HG03565 (cell line): ENCODE measurements around the gene TNPO3.
"Not testable (repeated sequence)": the region's sequence is repeated elsewhere in the genome, so short reads cannot be mapped to it uniquely, and the experiment has no call there.

Source experiments
- ATAC-seq: cut with Tn5 transposase; IDR thresholded peaks from one replicate; pipeline ENCODE4 v1.9.1; 2021; ENCODE audit warnings: mild to moderate bottlenecking, moderate library complexity; ENCODE audit not compliant: unreplicated experiment

TNPO3 gene

GRCh38 chr7:129072479-129073011 lies 17.6 kb upstream of the TNPO3 start:
- no peak for ATAC-seq

- ATAC-seq, result no peak
Measured at GRCh38 chr7:129069021-129069420, 14.1 kb upstream of the TNPO3 start.

- no peak for ATAC-seq
Measured at GRCh38 chr7:129067943-129068548, 13.1 kb upstream of the TNPO3 start.

GRCh38 chr7:129067132-129067561 lies 12.2 kb upstream of the TNPO3 start:
- ATAC-seq, result not testable (repeated sequence)

GRCh38 chr7:129066290-129067131 lies 11.6 kb upstream of the TNPO3 start:
- ATAC-seq, result no peak

- no peak for ATAC-seq
Measured at GRCh38 chr7:129055861-129056464, 1.1 kb upstream of the TNPO3 start.

- ATAC-seq, result no peak
Measured at GRCh38 chr7:129055294-129055816, 444 bp upstream of the TNPO3 start.

GRCh38 chr7:129053938-129054437 lies 923 bp downstream of the TNPO3 start:
- ATAC-seq, result no peak

- no peak for ATAC-seq
Measured at GRCh38 chr7:129052441-129052840, 2.5 kb downstream of the TNPO3 start.

GRCh38 chr7:129051459-129051858 lies 3.5 kb downstream of the TNPO3 start:
- not testable (repeated sequence) for ATAC-seq

- ATAC-seq, result no peak
Measured at GRCh38 chr7:129047761-129048160, 7.2 kb downstream of the TNPO3 start.

- ATAC-seq, result no peak
Measured at GRCh38 chr7:129045682-129046081, 9.2 kb downstream of the TNPO3 start.

- ATAC-seq, result no peak
Measured at GRCh38 chr7:129043012-129043411, 11.9 kb downstream of the TNPO3 start.

- ATAC-seq, result no peak
Measured at GRCh38 chr7:129041142-129042085, 13.5 kb downstream of the TNPO3 start.

GRCh38 chr7:129038468-129038867 lies 16.4 kb downstream of the TNPO3 start:
- ATAC-seq, result not testable (repeated sequence)

GRCh38 chr7:129037585-129037984 lies 17.3 kb downstream of the TNPO3 start:
- no peak for ATAC-seq

GRCh38 chr7:129032017-129032416 lies 22.9 kb downstream of the TNPO3 start:
- ATAC-seq, result no peak

- no peak for ATAC-seq
Measured at GRCh38 chr7:129030440-129030839, 24.5 kb downstream of the TNPO3 start.

- no peak for ATAC-seq
Measured at GRCh38 chr7:129024125-129024524, 30.8 kb downstream of the TNPO3 start.

- ATAC-seq, result no peak
Measured at GRCh38 chr7:129021656-129022055, 33.3 kb downstream of the TNPO3 start.
